ENCODE data around the gene PTCD1. TPM values are rescaled to one million over a fixed set of nuclear protein-coding genes. Genes with fewer than 3 reads are reported as not detected.

PTCD1 gene
- total and polyA plus RNA-seq, 2 of the 8 experiments (the other 6 are each of a cell fraction or from before 2014, with no cell fraction given): 7.5 to 7.6 TPM

DNA sequence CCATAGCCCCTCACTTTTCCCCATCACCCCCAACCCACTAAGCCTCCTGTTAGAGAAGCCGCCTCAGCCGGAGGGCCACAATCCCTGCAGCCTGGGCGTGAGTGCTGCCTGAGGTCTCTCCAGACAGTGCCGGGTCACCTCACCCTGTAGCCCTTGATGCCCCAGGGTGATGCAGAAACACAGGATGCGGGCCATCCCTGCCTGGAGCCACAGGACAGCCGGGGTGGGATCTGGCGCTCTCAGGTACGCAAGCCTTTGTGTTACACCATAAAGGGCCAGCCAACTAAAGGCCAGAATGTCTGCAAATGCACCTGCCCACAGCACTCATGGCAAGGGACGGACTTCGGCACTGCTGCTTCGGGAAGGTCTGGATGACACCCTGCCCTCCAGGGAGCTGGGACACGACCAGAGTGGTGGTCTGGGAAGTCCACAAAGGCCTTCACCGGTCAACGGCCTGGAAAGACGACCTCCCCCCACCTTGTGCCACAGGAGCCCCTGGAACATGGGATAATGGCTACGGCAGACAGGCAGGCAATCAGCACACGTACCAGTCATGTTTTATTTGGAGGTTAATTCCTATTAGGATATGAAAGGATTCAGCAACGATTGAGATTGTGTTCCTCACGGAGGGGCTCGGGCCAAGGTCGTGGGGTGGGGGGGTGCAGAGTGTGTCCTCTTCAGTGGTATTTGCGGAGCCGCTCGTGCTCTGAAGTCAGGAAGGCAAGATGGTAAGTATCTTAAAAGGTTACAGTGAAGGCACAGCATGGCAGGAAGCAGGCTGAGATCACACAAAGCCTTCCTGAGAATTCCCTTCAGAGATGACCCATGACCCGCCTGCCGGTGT, 19.3 kb upstream of the PTCD1 start:
- Histone ChIP-seq H3K23ac (ENCODE audit: insufficient read length) (no peak overlapping the region), H2BK120ac (replicated peaks; ENCODE audit: low read depth, low read length) (no peak overlapping the region), H2BK5ac (ENCODE audit: low read depth, low read length) (0 out of 2 replicates have a peak overlapping the region, but pooled peaks have one; percentile 12), H3K9ac (replicated peaks in 1 of 4; ENCODE audit: extremely low read depth in 1 of 4, low read depth in 3 of 4, low read length in 3 of 4) (no peak overlapping the region), H4K5ac (ENCODE audit: insufficient read length, low read depth, low read length) (no peak overlapping the region), H3K4me3 (ENCODE audit: extremely low read depth in 1 of 4, insufficient read depth in 2 of 4, low read depth in 3 of 4, low read length in 4 of 4) (no peak overlapping the region), H3K4me2 (ENCODE audit: insufficient read depth in 1 of 2, low read depth in 2 of 2, low read length in 2 of 2) (no peak overlapping the region), H2BK20ac (ENCODE audit: low read length) (no peak overlapping the region), H3K27ac (ENCODE audit: low read depth, low read length) (no peak overlapping the region), H4K91ac (replicated peaks; ENCODE audit: insufficient read length, low read length) (no peak overlapping the region), H2AK5ac (ENCODE audit: low read depth, low read length) (no peak overlapping the region), H3K56ac (replicated peaks; ENCODE audit: insufficient read length, low read depth, low read length) (no peak overlapping the region), H3K14ac (ENCODE audit: insufficient read length) (no peak overlapping the region), H3K4me1 (replicated peaks in 1 of 4; ENCODE audit: control insufficient read depth in 3 of 4, insufficient read depth in 4 of 4, low read length in 3 of 4) (no peaks in the 10 kb centered on the region; a peak in 1 of 7 replicates), H3K9me3 (ENCODE audit: insufficient read depth in 2 of 2, low read depth in 1 of 2, low read length in 1 of 2) (no peaks in the 10 kb centered on the region), H3K23me2 (ENCODE audit: low read depth, low read length) (no peaks in the 10 kb centered on the region), H2BK15ac (ENCODE audit: low read length) (no peak overlapping the region), H3K79me1 (ENCODE audit: low read depth, low read length) (peaks cover 7% of the 10 kb centered on the region), H3K27me3 (replicated peaks in 1 of 4; ENCODE audit: control insufficient read depth in 3 of 4, extremely low read depth in 1 of 4, insufficient read depth in 3 of 4, low read length in 3 of 4) (no peaks in the 10 kb centered on the region), H2BK12ac (ENCODE audit: low read depth, low read length) (no peak overlapping the region), H2AFZ (ENCODE audit: low read length) (no peak overlapping the region), H4K8ac (ENCODE audit: extremely low read depth, insufficient read depth, low read length) (no peak overlapping the region), H3K18ac (ENCODE audit: extremely low read depth, low read length) (no peak overlapping the region), H4K20me1 (replicated peaks in 1 of 2; ENCODE audit: control insufficient read depth in 1 of 2, insufficient read depth in 2 of 2, low read length in 2 of 2) (peaks cover 12 to 31% of the 10 kb centered on the region in 2 experiments), H3K4ac (replicated peaks; ENCODE audit: insufficient read length, low read depth, low read length) (no peak overlapping the region), H3K79me2 (ENCODE audit: control insufficient read depth in 1 of 2, insufficient read depth in 2 of 2, low read length in 2 of 2) (peaks cover 8 to 41% of the 10 kb centered on the region in 2 experiments; a peak in 3 of 4 replicates), H3K36me3 (ENCODE audit: control insufficient read depth in 2 of 4, insufficient read depth in 4 of 4, low read length in 3 of 4) (peaks cover 22 to 75% (median 50%) of the 10 kb centered on the region in 4 experiments)
- ChIA-PET POLR2A (ENCODE audit: partially characterized antibody) (interaction anchor here (0.7 to 10.7 kb wide), 9 partner anchors 8 to 100 kb away, joined by 3 to 100 read pairs (median 4); partner anchors contain the start of genes ATP5MF, BUD31, PDAP1 and PTCD1), CTCF (ENCODE audit: partially characterized antibody) (interaction anchor here (1.4 to 1.5 kb wide), 3 partner anchors 10 to 42 kb away, joined by 4 to 6 read pairs (median 5); partner anchors contain the start of gene ZNF394)
- DNase-seq (ENCODE audit: low read depth in 1 of 2, low spot score in 2 of 2): no peak
- no peak for FAIRE-seq
- TF ChIP-seq POLR2A (IDR thresholded peaks at IDR 0.05; ENCODE audit: control extremely low read depth in 1 of 2, low read depth in 2 of 2, low read length in 2 of 2): peak; percentile 28 to 40
- peak; percentile 79; the same call in 1 of the 2 replicates for TF ChIP-seq POLR2AphosphoS5 (IDR thresholded peaks at IDR 0.05; ENCODE audit: low read depth, low read length)
- no peak for TF ChIP-seq MAX (IDR thresholded peaks at IDR 0.05)
- no peak for TF ChIP-seq ASH2L (IDR thresholded peaks at IDR 0.05; ENCODE audit: low read length)
- 95% methylated on average over 25 of the region's 26 CpGs; no CpG with 5 or more reads in 1 of the 2 experiments for WGBS, 2 experiments (ENCODE audit: extremely low coverage in 1 of 2, insufficient coverage in 1 of 2, insufficient read length in 1 of 2, insufficient replicate concordance in 2 of 2, low coverage in 1 of 2, low lambda C conversion rate in 2 of 2, missing lambda C conversion rate in 1 of 2)
